AG10803 (cell line): ENCODE data around the gene GDAP1L1.

ENCODE experiments used
- DNase-seq: peaks from one replicate; pipeline ENCODE4 v3.0.0; 2010; ENCODE audit warnings: low read depth
- H3K4me3 ChIP-seq: 2 replicates; pipeline ENCODE4 v1.5.1; 2011; ENCODE audit warnings: mild to moderate bottlenecking, low read length, control low read depth
- TF ChIP-seq, protein P1 (sequence below): conservative IDR thresholded peaks from 2 replicates; pipeline ENCODE4 v1.5.1; 2011; ENCODE audit warnings: mild to moderate bottlenecking, low read length, control low read depth, inconsistent platforms

The GDAP1L1 gene

DNA sequence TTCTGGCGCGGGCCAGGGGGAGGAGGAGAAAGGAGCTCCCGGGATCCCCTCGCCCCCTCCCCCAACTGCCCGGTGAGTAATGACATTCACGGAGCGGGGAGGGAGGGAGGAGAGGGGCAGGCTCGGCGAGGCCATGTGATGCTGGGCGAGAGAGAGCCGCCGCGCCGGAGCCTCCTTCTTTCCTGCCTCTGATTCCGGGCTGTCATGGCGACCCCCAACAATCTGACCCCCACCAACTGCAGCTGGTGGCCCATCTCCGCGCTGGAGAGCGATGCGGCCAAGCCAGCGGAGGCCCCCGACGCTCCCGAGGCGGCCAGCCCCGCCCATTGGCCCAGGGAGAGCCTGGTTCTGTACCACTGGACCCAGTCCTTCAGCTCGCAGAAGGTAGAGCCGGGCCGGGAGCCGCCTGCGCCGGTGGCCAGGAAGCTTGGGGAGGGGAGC lies at the start of gene GDAP1L1:
GDAP1L1 (plus strand) TSS at position 178 of the 441 bp plus-strand sequence; CDS start at position 205, 27 bp downstream.
- TF ChIP-seq, protein P1, sequence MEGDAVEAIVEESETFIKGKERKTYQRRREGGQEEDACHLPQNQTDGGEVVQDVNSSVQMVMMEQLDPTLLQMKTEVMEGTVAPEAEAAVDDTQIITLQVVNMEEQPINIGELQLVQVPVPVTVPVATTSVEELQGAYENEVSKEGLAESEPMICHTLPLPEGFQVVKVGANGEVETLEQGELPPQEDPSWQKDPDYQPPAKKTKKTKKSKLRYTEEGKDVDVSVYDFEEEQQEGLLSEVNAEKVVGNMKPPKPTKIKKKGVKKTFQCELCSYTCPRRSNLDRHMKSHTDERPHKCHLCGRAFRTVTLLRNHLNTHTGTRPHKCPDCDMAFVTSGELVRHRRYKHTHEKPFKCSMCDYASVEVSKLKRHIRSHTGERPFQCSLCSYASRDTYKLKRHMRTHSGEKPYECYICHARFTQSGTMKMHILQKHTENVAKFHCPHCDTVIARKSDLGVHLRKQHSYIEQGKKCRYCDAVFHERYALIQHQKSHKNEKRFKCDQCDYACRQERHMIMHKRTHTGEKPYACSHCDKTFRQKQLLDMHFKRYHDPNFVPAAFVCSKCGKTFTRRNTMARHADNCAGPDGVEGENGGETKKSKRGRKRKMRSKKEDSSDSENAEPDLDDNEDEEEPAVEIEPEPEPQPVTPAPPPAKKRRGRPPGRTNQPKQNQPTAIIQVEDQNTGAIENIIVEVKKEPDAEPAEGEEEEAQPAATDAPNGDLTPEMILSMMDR = no peak
- no peak for DNase-seq
- H3K4me3 ChIP-seq = no peak within 1 kb of the TSS

DNA sequence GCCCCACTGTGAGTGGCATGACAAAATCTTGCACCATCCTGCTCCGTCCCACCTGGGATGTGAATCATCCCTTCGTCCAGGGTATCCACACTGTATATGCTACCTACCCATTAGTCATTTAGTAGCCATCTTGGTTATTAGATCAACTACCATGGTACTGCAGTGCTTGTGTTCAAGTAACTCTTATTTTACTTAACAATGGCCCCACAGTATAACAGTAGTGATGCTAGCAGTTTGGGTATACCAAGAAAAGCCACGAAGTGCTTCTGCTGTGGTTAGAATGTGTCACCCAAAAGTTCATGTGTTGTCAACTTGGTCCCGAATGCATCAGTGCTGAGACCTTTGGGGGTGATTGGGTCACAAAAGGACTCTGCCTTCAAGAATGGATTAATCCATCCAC lies 48.2 kb upstream of the GDAP1L1 start:
- no peak overlapping the region for H3K4me3 ChIP-seq
- no peak for DNase-seq

DNA sequence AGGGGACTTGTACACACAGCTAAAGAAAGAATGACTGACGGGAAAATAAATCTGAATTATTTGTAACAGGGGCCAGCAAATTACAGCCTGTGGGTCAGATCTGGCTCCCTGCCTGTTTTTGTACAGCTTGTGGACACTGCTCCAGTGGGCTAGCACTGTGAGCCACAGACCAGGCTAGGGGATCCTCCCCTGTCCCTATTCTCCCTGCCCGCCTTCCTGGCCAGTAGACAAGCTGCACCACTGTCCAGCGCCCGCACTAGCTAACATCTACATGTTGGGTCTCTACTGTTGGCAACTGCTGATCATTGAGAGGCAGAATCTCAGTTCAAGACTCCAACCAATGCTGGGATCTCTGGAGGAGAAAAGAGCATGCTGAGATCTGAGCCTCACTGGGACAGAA lies 47.2 kb upstream of the GDAP1L1 start:
- DNase-seq = no peak
- TF ChIP-seq, protein P1 = no peak
- H3K4me3 ChIP-seq = no peak overlapping the region

More for the DNA sequence above, 48.2 kb upstream of the GDAP1L1 start:
- TF ChIP-seq, protein P1 = no peak

DNA sequence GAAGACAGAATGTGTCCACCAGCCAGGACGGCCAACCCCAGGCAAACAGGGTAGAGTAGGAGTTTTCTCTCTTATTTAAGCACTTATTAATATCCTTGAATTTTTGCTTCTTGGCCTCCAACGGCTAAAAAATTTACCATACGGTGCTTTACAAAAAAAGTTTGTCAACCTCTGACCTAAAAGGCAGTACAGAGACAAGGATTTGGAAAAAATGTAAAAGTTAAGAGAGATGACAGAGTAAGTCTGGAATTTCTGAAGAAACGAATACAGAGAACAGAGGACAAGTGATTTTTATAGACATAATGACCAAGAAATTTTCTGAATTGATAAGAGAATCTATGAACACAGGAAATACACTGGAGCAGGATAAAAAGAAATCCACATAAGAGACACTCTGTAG lies 46.7 kb upstream of the GDAP1L1 start:
- TF ChIP-seq, protein P1 = no peak
- no peak overlapping the region for H3K4me3 ChIP-seq
- DNase-seq = no peak

DNA sequence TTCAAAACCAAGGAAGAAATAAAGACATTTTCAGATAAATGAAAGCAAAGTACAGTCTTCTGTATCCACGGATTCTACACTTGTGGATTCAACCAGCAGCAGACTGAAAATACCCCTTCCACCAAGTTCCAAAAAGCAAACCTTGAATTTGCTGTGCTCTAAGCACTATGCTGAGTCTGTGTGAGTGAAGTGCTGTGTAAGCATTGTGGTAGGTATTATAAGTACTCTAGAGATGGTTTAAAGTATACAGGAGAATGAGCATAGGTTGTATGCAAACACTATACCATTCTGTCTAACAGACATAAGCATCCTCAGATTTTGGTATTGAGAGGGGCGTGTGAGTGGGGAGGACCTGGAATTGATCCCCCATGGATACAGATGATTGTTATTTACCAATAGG lies 46.1 kb upstream of the GDAP1L1 start:
- H3K4me3 ChIP-seq = no peak overlapping the region
- TF ChIP-seq, protein P1 = no peak
- DNase-seq = no peak

DNA sequence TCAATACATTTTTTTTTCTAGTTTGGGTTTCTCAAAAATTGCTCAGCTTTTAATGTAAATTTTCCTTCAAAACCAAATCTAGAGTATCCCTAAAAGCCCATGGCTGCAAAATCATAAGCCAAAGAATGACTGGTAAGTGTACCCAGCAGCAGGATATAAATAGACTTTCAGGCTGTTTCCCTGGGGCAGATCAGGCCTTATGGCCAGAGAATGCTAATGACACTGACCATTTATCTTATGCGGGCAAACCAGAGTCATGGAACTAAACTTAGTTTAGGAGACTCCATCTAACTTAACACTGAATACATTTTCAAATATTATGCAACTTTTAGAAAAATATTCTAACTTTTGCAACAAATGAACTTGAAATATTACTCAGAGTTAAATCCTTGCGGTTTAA lies 43.9 kb upstream of the GDAP1L1 start:
- no peak overlapping the region for H3K4me3 ChIP-seq
- TF ChIP-seq, protein P1 = no peak
- peak; percentile 38 for DNase-seq

DNA sequence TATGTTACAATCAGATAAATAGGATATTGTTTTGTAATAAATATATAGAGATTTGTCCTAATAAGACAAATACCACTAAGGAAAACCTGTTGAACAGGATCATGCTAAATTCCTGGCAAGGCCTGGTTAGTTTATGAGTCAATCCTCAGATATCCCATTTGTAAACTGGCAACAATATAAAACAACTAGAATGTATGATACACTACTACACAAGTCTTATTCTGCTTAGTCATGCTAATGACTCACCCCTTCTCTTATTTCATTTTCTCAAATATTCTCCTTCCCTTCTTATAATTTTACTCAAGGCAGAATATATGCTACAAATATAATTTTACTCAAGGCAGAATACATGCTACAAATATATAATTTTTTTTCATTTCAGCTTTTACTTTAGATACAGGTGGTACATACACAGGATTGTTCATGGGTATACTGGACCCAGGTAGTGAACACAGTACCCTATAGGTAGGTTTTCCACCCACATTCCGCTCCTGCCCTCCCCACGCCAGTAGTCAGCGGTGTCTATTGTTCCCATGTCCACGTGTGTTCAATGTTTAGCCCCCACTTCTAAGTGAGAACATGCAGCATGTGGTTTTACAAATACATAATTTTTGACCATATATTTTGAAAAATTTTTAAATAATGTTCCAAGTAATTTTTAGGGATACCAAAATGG lies 42.8 kb upstream of the GDAP1L1 start:
- TF ChIP-seq, protein P1 = no peak
- DNase-seq = peak; percentile 95
- H3K4me3 ChIP-seq = no peak overlapping the region
